Gastrocnemius medialis (tissue), 4 donors: Measurements from ENCODE around the gene FAM168A.

Experiments
- POLR2A ChIP-seq, 2 donors: fragments of 450-650 bp; IDR thresholded peaks; one replicate each; pipeline ENCODE4 v1.6.1; 2017; ENCODE audit warnings: antibody characterized with exemption in 2 of 2, mild to moderate bottlenecking in 2 of 2, moderate library complexity in 2 of 2
- TF ChIP-seq, protein P1 (sequence below), 5 experiments: fragments of 450-650 bp in 3 of 5; fragments of 200-600 bp in 2 of 5; sonication (generic) in 2 of 5; IDR thresholded peaks in 4 of 5; conservative IDR thresholded peaks in 1 of 5; 1 replicate in 4 of 5; 2 replicates in 1 of 5; pipeline ENCODE4 v1.5.1; 2016 to 2019; ENCODE audit warnings: antibody characterized with exemption in 5 of 5, mild to moderate bottlenecking in 3 of 5, moderate library complexity in 3 of 5

DNA sequence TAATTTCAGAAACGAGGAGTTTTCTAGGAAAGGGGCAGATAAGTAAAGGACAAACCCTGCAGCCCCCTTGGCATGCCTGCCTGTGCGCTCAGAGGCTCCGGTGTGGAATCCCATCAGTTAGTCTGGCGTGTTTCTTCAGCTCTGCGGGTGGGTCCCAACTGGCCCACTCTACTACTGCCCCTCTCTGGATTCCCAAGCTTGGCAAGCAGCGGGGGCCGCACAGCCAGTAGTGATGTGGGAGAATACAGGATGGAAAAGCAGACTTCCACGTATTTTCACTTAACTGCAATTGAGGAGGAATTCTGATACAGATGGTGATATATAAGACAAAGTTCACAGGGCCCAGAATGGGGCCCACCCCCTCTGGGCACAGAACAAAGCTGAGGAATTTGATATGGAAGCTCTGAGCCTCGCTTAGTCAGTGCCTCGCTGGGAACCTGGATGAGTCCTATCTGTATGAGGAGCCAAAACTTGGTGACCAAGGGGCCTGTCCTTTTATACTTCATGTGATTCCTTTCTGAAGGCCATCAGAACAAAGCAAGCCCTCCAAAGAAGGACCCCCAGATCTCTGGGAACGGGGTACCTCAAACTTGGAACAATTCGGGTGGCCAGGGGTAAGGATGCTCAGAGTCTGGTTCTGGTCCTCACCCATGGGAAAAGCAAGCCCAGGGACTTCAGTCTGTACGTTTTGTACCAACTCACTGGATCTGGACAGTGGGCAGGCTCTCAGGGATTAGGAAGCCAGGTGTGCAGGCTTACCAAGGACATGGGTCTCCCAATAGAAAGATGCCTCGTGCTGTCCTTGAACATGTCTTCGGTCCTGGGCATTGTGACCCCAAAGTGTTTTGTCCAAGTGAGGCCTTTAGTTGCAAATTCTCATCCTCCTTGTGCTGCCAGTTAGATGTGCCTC lies 195.7 kb downstream of the FAM168A start:
- TF ChIP-seq, protein P1, sequence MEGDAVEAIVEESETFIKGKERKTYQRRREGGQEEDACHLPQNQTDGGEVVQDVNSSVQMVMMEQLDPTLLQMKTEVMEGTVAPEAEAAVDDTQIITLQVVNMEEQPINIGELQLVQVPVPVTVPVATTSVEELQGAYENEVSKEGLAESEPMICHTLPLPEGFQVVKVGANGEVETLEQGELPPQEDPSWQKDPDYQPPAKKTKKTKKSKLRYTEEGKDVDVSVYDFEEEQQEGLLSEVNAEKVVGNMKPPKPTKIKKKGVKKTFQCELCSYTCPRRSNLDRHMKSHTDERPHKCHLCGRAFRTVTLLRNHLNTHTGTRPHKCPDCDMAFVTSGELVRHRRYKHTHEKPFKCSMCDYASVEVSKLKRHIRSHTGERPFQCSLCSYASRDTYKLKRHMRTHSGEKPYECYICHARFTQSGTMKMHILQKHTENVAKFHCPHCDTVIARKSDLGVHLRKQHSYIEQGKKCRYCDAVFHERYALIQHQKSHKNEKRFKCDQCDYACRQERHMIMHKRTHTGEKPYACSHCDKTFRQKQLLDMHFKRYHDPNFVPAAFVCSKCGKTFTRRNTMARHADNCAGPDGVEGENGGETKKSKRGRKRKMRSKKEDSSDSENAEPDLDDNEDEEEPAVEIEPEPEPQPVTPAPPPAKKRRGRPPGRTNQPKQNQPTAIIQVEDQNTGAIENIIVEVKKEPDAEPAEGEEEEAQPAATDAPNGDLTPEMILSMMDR (IDR thresholded peaks at IDR 0.05 in 4 of 5, conservative IDR thresholded peaks at IDR 0.05 in 1 of 5): no peak
- TF ChIP-seq POLR2A (IDR thresholded peaks at IDR 0.05): no peak
